Measurements from ENCODE around the gene YRDC. TPM values are rescaled to one million over a fixed set of nuclear protein-coding genes. Genes with fewer than 3 reads are reported as not detected.

YRDC gene
- total and polyA plus RNA-seq, 9 of the 15 experiments (the other 6 are each of a cell fraction or from before 2014, with no cell fraction given): 11.1 to 58.5 (median 49.8) TPM

DNA sequence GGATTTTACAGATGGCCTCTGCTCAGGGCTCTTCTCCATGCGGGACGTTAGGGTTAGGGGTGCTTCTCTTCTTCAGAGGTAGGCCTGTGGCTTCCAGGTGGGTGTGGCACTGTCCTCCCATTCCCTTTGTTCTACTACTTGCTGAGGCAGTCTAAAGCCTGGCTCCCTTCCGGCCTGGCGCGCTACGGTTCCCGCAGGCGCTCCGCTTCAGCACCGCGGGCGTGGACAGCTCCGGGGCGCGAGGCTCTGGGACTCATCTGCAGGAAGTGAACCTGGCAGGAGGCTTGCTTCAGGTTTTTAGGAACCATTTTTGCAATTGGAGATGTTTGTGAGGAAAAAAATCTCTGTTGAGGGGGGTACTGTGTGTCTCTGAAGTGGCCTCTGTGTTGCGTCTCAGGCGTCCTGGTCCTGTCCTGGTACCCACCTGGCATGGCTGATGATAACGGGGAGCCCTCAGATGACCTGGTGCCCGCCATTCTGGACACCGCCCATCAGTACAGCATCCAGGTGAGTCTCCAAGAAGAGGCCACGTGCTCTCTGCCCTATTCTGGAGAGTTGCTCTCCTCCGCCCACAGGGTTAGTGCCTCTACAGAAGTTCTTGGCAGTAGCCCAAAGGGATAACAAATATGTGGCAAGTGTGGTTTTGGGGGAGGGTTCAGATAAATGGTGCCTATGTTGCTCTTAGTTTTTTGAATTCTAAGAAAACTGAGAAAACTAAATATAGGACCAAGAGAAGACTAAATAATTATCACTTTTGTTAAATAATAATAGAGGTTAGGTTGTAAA lies 12.5 kb downstream of the YRDC start:
- Histone ChIP-seq H3K9me3 (replicated peaks; ENCODE audit: control insufficient read depth, insufficient read depth, low read depth, low read length) (no peaks in the 10 kb centered on the region), H3K9ac (ENCODE audit: insufficient read depth in 1 of 2, low read depth in 2 of 2, low read length in 2 of 2) (no peak overlapping the region), H3K4me1 (replicated peaks in 1 of 2; ENCODE audit: control insufficient read depth in 2 of 2, insufficient read depth in 2 of 2, low read length in 2 of 2) (peaks cover 0 to 27% of the 10 kb centered on the region in 2 experiments; a peak in 3 of 5 replicates), H3K9me1 (ENCODE audit: control insufficient read depth, insufficient read depth, low read length) (no peaks in the 10 kb centered on the region), H3K27me3 (ENCODE audit: control insufficient read depth in 2 of 2, insufficient read depth in 2 of 2, low read length in 2 of 2) (peaks cover 17 to 38% of the 10 kb centered on the region in 2 experiments; a peak in 4 of 5 replicates), H3K36me3 (ENCODE audit: control insufficient read depth, insufficient read depth, low read length) (peaks cover 6% of the 10 kb centered on the region; the same call in 1 of the 3 replicates), H3K4me3 (no peak overlapping the region), H4K20me1 (replicated peaks; ENCODE audit: control insufficient read depth, insufficient read depth, low read length) (peaks cover 20% of the 10 kb centered on the region), H3K27ac (ENCODE audit: extremely low read depth, low read depth, low read length) (no peak overlapping the region), H2AFZ (ENCODE audit: low read depth, low read length) (no peak overlapping the region), H3K79me2 (ENCODE audit: control insufficient read depth, insufficient read depth, low read length) (no peaks in the 10 kb centered on the region), H3K4me2 (ENCODE audit: insufficient read depth, low read length) (no peak overlapping the region)
- 5% methylated on average over 19 of the region's 22 CpGs for WGBS (ENCODE audit: insufficient coverage, low coverage, missing lambda C conversion rate)
- POLR2A ChIA-PET: interaction anchor here (0.6 kb wide), 4 partner anchors 9 to 104 kb away, joined by 3 to 7 read pairs (median 3); no protein-coding TSS in a partner anchor
- DNase-seq (ENCODE audit: extremely low read depth in 1 of 4, low spot score in 3 of 4) (peak; percentile 85 to 88 (median 86)), ATAC-seq (peak; percentile 88), FAIRE-seq (peak; percentile 89)
- in situ Hi-C loops (cut with MboI) (no loop called here), intact Hi-C loops (cut with micrococcal nuclease) (no loop called here)
- CTCF ChIA-PET (ENCODE audit: low intra/inter-chr PET ratio): no interaction called here
- no TSS peak for BruUV-seq (replicated peaks)
- TF ChIP-seq, protein P1, sequence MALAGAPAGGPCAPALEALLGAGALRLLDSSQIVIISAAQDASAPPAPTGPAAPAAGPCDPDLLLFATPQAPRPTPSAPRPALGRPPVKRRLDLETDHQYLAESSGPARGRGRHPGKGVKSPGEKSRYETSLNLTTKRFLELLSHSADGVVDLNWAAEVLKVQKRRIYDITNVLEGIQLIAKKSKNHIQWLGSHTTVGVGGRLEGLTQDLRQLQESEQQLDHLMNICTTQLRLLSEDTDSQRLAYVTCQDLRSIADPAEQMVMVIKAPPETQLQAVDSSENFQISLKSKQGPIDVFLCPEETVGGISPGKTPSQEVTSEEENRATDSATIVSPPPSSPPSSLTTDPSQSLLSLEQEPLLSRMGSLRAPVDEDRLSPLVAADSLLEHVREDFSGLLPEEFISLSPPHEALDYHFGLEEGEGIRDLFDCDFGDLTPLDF (CRISPR knock-in tag; IDR thresholded peaks at IDR 0.05): peak; percentile 87; the same call in 1 of the 2 replicates
- TF ChIP-seq ATF1 (CRISPR knock-in tag; IDR thresholded peaks at IDR 0.05) (peak; percentile 50; the same call in 1 of the 2 replicates), ATF1 (tag; IDR thresholded peaks at IDR 0.05) (no peak), SUPT5H (IDR thresholded peaks at IDR 0.05) (no peak), ZNF75A (CRISPR knock-in tag; IDR thresholded peaks at IDR 0.05) (no peak), SIN3A (IDR thresholded peaks at IDR 0.05; ENCODE audit: borderline replicate concordance in 2 of 2, control insufficient read depth in 1 of 2, low read depth in 2 of 2, low read length in 2 of 2) (peak; percentile 92 to 98), NONO (IDR thresholded peaks at IDR 0.05; ENCODE audit: low read depth in 2 of 2, low read length in 1 of 2) (no peak), OTX1 (CRISPR knock-in tag; IDR thresholded peaks at IDR 0.05) (no peak), ERF (CRISPR knock-in tag; IDR thresholded peaks at IDR 0.05) (no peak), ZNF354B (CRISPR knock-in tag; IDR thresholded peaks at IDR 0.05) (no peak)
- TF ChIP-seq, protein P2, sequence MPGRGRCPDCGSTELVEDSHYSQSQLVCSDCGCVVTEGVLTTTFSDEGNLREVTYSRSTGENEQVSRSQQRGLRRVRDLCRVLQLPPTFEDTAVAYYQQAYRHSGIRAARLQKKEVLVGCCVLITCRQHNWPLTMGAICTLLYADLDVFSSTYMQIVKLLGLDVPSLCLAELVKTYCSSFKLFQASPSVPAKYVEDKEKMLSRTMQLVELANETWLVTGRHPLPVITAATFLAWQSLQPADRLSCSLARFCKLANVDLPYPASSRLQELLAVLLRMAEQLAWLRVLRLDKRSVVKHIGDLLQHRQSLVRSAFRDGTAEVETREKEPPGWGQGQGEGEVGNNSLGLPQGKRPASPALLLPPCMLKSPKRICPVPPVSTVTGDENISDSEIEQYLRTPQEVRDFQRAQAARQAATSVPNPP (IDR thresholded peaks at IDR 0.05; ENCODE audit: borderline replicate concordance, insufficient read depth, insufficient read length): no peak
